Lower leg skin (tissue), 3 donors: Measurements from ENCODE around the gene CPNE8.

Experiments used
- CTCF ChIP-seq, 3 donors: fragments of 450-650 bp; IDR thresholded peaks; one replicate each; pipeline ENCODE4 v1.5.1; 2016; ENCODE audit warnings: antibody characterized with exemption in 3 of 3, mild to moderate bottlenecking in 3 of 3, moderate library complexity in 2 of 3
- POLR2A ChIP-seq, 2 donors: fragments of 450-650 bp; IDR thresholded peaks; one replicate each; pipeline ENCODE4 v1.6.1; 2016 to 2017; ENCODE audit warnings: antibody characterized with exemption in 2 of 2, mild to moderate bottlenecking in 1 of 2, moderate library complexity in 1 of 2

GRCh38 chr12:38746744-38747143, 158.6 kb downstream of the CPNE8 start:
- TF ChIP-seq CTCF (IDR thresholded peaks at IDR 0.05) (no peak), POLR2A (IDR thresholded peaks at IDR 0.05) (no peak)
